H9 (cell line): ENCODE results near the gene MED17. TPM values are rescaled to one million over a fixed set of nuclear protein-coding genes. Genes with fewer than 3 reads are reported as not detected.
A peak's percentile ranks its signal among the peaks of the same experiment; 100 is the strongest.

Source experiments
- DNase-seq: peaks from one replicate; pipeline ENCODE4 v3.0.0-alpha.2; 2017
- H2AFZ ChIP-seq: one replicate; pipeline ENCODE4 v1.6.1; 2013; ENCODE audit warnings: mild to moderate bottlenecking, low read length, control low read depth, moderate library complexity
- H2AK5ac ChIP-seq: 2 replicates; pipeline ENCODE4 v1.6.1; 2013; ENCODE audit warnings: low read length, control low read depth, mixed read lengths; ENCODE audit not compliant: insufficient read length
- H2BK120ac ChIP-seq: one replicate; pipeline ENCODE4 v1.6.1; 2013; ENCODE audit warnings: low read depth, mild to moderate bottlenecking, low read length, control low read depth, inconsistent platforms; ENCODE audit not compliant: poor library complexity, severe bottlenecking
- H2BK12ac ChIP-seq: 2 replicates; pipeline ENCODE4 v1.6.1; 2013; ENCODE audit warnings: low read length, control low read depth, mixed read lengths, low read depth; ENCODE audit not compliant: insufficient read length
- H2BK15ac ChIP-seq: 2 replicates; pipeline ENCODE4 v1.6.1; 2013; ENCODE audit warnings: low read depth, low read length, control low read depth
- H2BK20ac ChIP-seq: one replicate; pipeline ENCODE4 v1.6.1; 2013; ENCODE audit warnings: low read depth, mild to moderate bottlenecking, low read length, control low read depth, inconsistent platforms; ENCODE audit not compliant: poor library complexity, severe bottlenecking
- H2BK5ac ChIP-seq: 2 replicates; pipeline ENCODE4 v1.6.1; 2013; ENCODE audit warnings: low read length, control low read depth, mixed read lengths; ENCODE audit not compliant: insufficient read length
- H3K14ac ChIP-seq: 2 replicates; pipeline ENCODE4 v1.6.1; 2013; ENCODE audit warnings: low read length, control low read depth; ENCODE audit not compliant: insufficient read depth
- H3K18ac ChIP-seq: 2 replicates; pipeline ENCODE4 v1.6.1; 2013; ENCODE audit warnings: low read depth, mild to moderate bottlenecking, mixed read lengths, low read length, control low read depth; ENCODE audit not compliant: insufficient read length
- H3K23ac ChIP-seq: 2 replicates; pipeline ENCODE4 v1.6.1; 2013; ENCODE audit warnings: low read length, control low read depth, mixed read lengths, low read depth; ENCODE audit not compliant: insufficient read length
- H3K23me2 ChIP-seq: 2 replicates; pipeline ENCODE4 v1.6.1; 2013; ENCODE audit warnings: low read depth, mild to moderate bottlenecking, mixed read lengths, low read length, control low read depth; ENCODE audit not compliant: insufficient read length, poor library complexity, severe bottlenecking
- H3K27ac ChIP-seq: 2 replicates; pipeline ENCODE4 v1.5.1; 2013; ENCODE audit warnings: low read length, control low read depth, mixed read lengths, low read depth; ENCODE audit not compliant: insufficient read length
- H3K27me3 ChIP-seq: 2 replicates; pipeline ENCODE4 v1.6.1; 2013; ENCODE audit warnings: low read length, control low read depth, inconsistent platforms; ENCODE audit not compliant: insufficient read depth
- H3K4ac ChIP-seq: 2 replicates; pipeline ENCODE4 v1.6.1; 2013; ENCODE audit warnings: low read depth, mild to moderate bottlenecking, control low read depth, inconsistent platforms, low read length, moderate library complexity
- H3K4me1 ChIP-seq: 2 replicates; pipeline ENCODE4 v1.6.1; 2013; ENCODE audit warnings: low read length, control low read depth, inconsistent platforms; ENCODE audit not compliant: insufficient read depth
- H3K4me2 ChIP-seq: 2 replicates; pipeline ENCODE4 v1.6.1; 2013; ENCODE audit warnings: low read length, control low read depth, mixed read lengths; ENCODE audit not compliant: insufficient read length, insufficient read depth
- H3K56ac ChIP-seq: 2 replicates; pipeline ENCODE4 v1.6.1; 2013; ENCODE audit warnings: low read depth, mild to moderate bottlenecking, mixed read lengths, low read length, control low read depth; ENCODE audit not compliant: insufficient read length
- H3K79me1 ChIP-seq: 2 replicates; pipeline ENCODE4 v1.6.1; 2013; ENCODE audit warnings: low read depth, mild to moderate bottlenecking, moderate library complexity, low read length, control low read depth, inconsistent platforms; ENCODE audit not compliant: insufficient read depth, poor library complexity, severe bottlenecking
- H3K79me2 ChIP-seq: 2 replicates; pipeline ENCODE4 v1.6.1; 2013; ENCODE audit warnings: low read length, control low read depth, inconsistent platforms; ENCODE audit not compliant: insufficient read depth
- H3K9ac ChIP-seq: 2 replicates; pipeline ENCODE4 v1.6.1; 2013; ENCODE audit warnings: low read length, control low read depth, mixed read lengths; ENCODE audit not compliant: insufficient read length; ENCODE audit errors: extremely low read depth
- H3K9me3 ChIP-seq: one replicate; pipeline ENCODE4 v1.6.1; 2013; ENCODE audit warnings: low read depth, low read length, inconsistent platforms; ENCODE audit not compliant: control insufficient read depth
- H3T11ph ChIP-seq: one replicate; pipeline ENCODE4 v1.6.1; 2013; ENCODE audit warnings: mild to moderate bottlenecking, low read length, control low read depth, inconsistent platforms
- H4K20me1 ChIP-seq: one replicate; pipeline ENCODE4 v1.6.1; 2013; ENCODE audit not compliant: control insufficient read depth, insufficient read length, insufficient read depth
- H4K5ac ChIP-seq: 2 replicates; pipeline ENCODE4 v1.6.1; 2013; ENCODE audit warnings: low read depth, mild to moderate bottlenecking, mixed read lengths, low read length, control low read depth; ENCODE audit not compliant: insufficient read length
- H4K8ac ChIP-seq: replicated peaks from 2 replicates; pipeline ENCODE4 v1.6.1; 2013; ENCODE audit warnings: low read length, control low read depth, mixed read lengths, low read depth; ENCODE audit not compliant: insufficient read length
- H4K91ac ChIP-seq: 2 replicates; pipeline ENCODE4 v1.6.1; 2013; ENCODE audit warnings: low read depth, mild to moderate bottlenecking, moderate library complexity, mixed read lengths, low read length, control low read depth; ENCODE audit not compliant: insufficient read length
- H3K27ac Mint-ChIP-seq, 3 experiments: 2 replicates in 2 of 3; 3 replicates in 1 of 3; pipeline ENCODE4 v1.8.0; 2020 to 2021; ENCODE audit warnings: mixed read lengths in 3 of 3, mild to moderate bottlenecking in 1 of 3, moderate library complexity in 1 of 3
- H3K27me3 Mint-ChIP-seq: 2 replicates; pipeline ENCODE4 v1.8.0; 2021; ENCODE audit warnings: low read depth, mild to moderate bottlenecking, moderate library complexity, mixed read lengths
- H3K36me3 Mint-ChIP-seq, 3 experiments: 2 replicates in 2 of 3; 3 replicates in 1 of 3; pipeline ENCODE4 v1.8.0; 2020 to 2021; ENCODE audit warnings: low read depth in 3 of 3, mixed read lengths in 3 of 3; ENCODE audit not compliant: insufficient read depth in 1 of 3
- H3K4me1 Mint-ChIP-seq, 2 experiments: 2 replicates each; pipeline ENCODE4 v1.8.0; 2020; ENCODE audit warnings: mixed read lengths in 2 of 2
- H3K4me3 Mint-ChIP-seq, 2 experiments: 2 replicates in 1 of 2; 3 replicates in 1 of 2; pipeline ENCODE4 v1.8.0; 2020 to 2021; ENCODE audit warnings: mild to moderate bottlenecking in 2 of 2, mixed read lengths in 2 of 2, moderate library complexity in 1 of 2
- H3K9me3 Mint-ChIP-seq, 2 experiments: 2 replicates in 1 of 2; 3 replicates in 1 of 2; pipeline ENCODE4 v1.8.0; 2020; ENCODE audit warnings: mild to moderate bottlenecking in 2 of 2, mixed read lengths in 2 of 2, moderate library complexity in 1 of 2
- CTCF ChIP-seq: fragments of 200-600 bp; sonication (generic); conservative IDR thresholded peaks from 3 replicates; pipeline ENCODE4 v1.8.0; 2021; ENCODE audit warnings: antibody characterized with exemption, mild to moderate bottlenecking
- WGBS: extraction: QIAGEN DNeasy Blood & Tissue Kit; methylation state at CpG from one replicate; pipeline ENCODE4 v1.1.7; 2013; ENCODE audit warnings: missing lambda C conversion rate, low lambda C conversion rate, mixed read lengths; ENCODE audit not compliant: insufficient read length; ENCODE audit errors: extremely low coverage; 5-methylcytosine and 5-hydroxymethylcytosine counted together
- total RNA-seq: library from RNA; stranded (reverse); gene quantifications from 2 replicates; pipeline ENCODE4 v1.2.1, GENCODE V29; 2021

MED17 gene
- total RNA-seq, 1 experiment from 2014 or later = 43.3 TPM

DNA sequence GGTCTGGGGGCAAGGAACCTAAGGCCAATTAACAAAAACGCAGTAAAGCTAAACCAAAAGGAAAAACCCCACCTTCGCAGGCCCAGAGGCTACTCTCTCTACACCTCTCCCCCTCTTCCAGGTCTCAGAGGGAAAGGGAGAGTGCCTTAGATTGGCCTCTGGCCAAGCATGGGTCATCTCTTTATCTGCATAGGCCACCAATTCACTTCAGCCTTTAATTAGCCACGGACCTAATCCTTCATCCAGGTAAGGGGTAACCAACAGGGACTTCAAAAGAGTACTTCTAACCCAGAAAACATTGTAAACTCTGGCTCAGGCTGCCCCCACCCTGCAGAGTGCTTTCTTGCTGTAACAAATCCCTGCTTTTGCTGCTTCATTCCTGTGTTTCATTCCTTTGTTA is 56.9 kb downstream of the MED17 start:
- no peak for TF ChIP-seq CTCF
- Histone ChIP-seq H2AFZ (no peak overlapping the region), H3K79me2 (no peaks in the 10 kb centered on the region), H3K4me2 (no peak overlapping the region), H2BK5ac (no peak overlapping the region), H3K27ac (no peak overlapping the region), H2BK12ac (no peak overlapping the region), H3K18ac (no peak overlapping the region), H4K5ac (no peak overlapping the region), H4K91ac (no peak overlapping the region), H2BK20ac (no peak overlapping the region), H3K4me1 (no peaks in the 10 kb centered on the region), H4K20me1 (no peaks in the 10 kb centered on the region), H3K9ac (no peak overlapping the region), H4K8ac (no peak overlapping the region), H3K4ac (no peak overlapping the region), H3K79me1 (no peaks in the 10 kb centered on the region), H3K23ac (no peak overlapping the region), H3K9me3 (no peaks in the 10 kb centered on the region), H3K23me2 (no peaks in the 10 kb centered on the region), H2BK15ac (no peak overlapping the region), H2BK120ac (no peak overlapping the region), H3K14ac (no peak overlapping the region), H3K27me3 (no peaks in the 10 kb centered on the region), H3K56ac (no peak overlapping the region), H2AK5ac (no peak overlapping the region), H3T11ph (no peak overlapping the region)
- no peaks in the 10 kb centered on the region for H3K36me3 Mint-ChIP-seq
- H3K4me3 Mint-ChIP-seq = no peak overlapping the region
- H3K27ac Mint-ChIP-seq = no peak overlapping the region
- H3K4me1 Mint-ChIP-seq = peaks cover 0 to 7% of the 10 kb centered on the region in 2 experiments; a peak in 2 of 4 replicates
- DNase-seq = peak; percentile 14
- no CpG with 5 or more reads among the region's 3 CpGs for WGBS
- no peaks in the 10 kb centered on the region for H3K9me3 Mint-ChIP-seq
- H3K27me3 Mint-ChIP-seq = no peaks in the 10 kb centered on the region; the same call in 1 of the 2 replicates
